K562 (cell line): ENCODE results near the gene HLCS. TPM values are rescaled to one million over a fixed set of nuclear protein-coding genes. Genes with fewer than 3 reads are reported as not detected.

Experiments
- ATAC-seq: fragments of 200-7000 bp; cut with Tn5 transposase; 3 replicates; pipeline ENCODE4 v1.9.1; 2020; ENCODE audit warnings: moderate library complexity
- BruUV-seq: library from RNA; stranded (reverse); fragments of 400-500 nt; replicated peaks from 2 replicates; lab custom pipeline; 2021; lab: Mats Ljungman, UMichigan
- CTCF ChIA-PET: fragments of 300-600 bp; formaldehyde crosslinking; extraction: SDS; loops from one replicate; lab custom pipeline; 2021; ENCODE audit warnings: low intra/inter-chr PET ratio; lab: Yijun Ruan, JAX
- POLR2A ChIA-PET: fragments of 300-600, 350-650 bp; sonication (Branson Sonifier 250); formaldehyde crosslinking; extraction: SDS; loops from one replicate; lab custom pipeline; 2021; ENCODE audit warnings: antibody characterized with exemption, inconsistent platforms; lab: Yijun Ruan, JAX
- DNase-seq, 4 experiments: peaks; one replicate each; pipeline versions ENCODE4 v3.0.0 to v3.0.0-alpha.2; 2011 to 2018; ENCODE audit warnings: low spot score in 3 of 4, mixed read lengths in 3 of 4; ENCODE audit errors: extremely low read depth in 1 of 4
- FAIRE-seq: peaks from 2 replicates; lab custom pipeline; 2011; peaks lifted over from hg19 to GRCh38; lab: Jason Lieb, UNC
- H2AFZ ChIP-seq: 2 replicates; pipeline ENCODE4 v1.6.0; 2011; ENCODE audit warnings: low read depth, low read length, control low read depth, inconsistent platforms
- H3K27ac ChIP-seq: fragments of 200-600 bp; 3 replicates; pipeline ENCODE4 v1.8.0; 2011; ENCODE audit warnings: low read depth, mild to moderate bottlenecking, control low read depth, inconsistent platforms, low read length, moderate library complexity, mixed read lengths; ENCODE audit errors: extremely low read depth
- H3K27me3 ChIP-seq, 2 experiments: fragments of 300-600 bp in 1 of 2; 2 replicates in 1 of 2; 3 replicates in 1 of 2; pipeline versions ENCODE4 v1.6.0 to v1.8.0; 2011; ENCODE audit warnings: inconsistent platforms in 2 of 2, low read length in 2 of 2, mild to moderate bottlenecking in 1 of 2, mixed read lengths in 1 of 2, moderate library complexity in 1 of 2; ENCODE audit not compliant: control insufficient read depth in 2 of 2, insufficient read depth in 2 of 2
- H3K36me3 ChIP-seq: fragments of 300-600 bp; 3 replicates; pipeline ENCODE4 v1.8.0; 2011; ENCODE audit warnings: mild to moderate bottlenecking, low read length, inconsistent platforms; ENCODE audit not compliant: control insufficient read depth, insufficient read depth
- H3K4me1 ChIP-seq, 2 experiments: fragments of 200-600 bp in 1 of 2; replicated peaks in 1 of 2; 2 replicates in 1 of 2; 3 replicates in 1 of 2; pipeline versions ENCODE4 v1.5.1 to v1.8.0; 2011; ENCODE audit warnings: inconsistent platforms in 2 of 2, low read length in 2 of 2, mild to moderate bottlenecking in 1 of 2, mixed read lengths in 1 of 2, moderate library complexity in 1 of 2; ENCODE audit not compliant: control insufficient read depth in 2 of 2, insufficient read depth in 2 of 2
- H3K4me2 ChIP-seq: 2 replicates; pipeline ENCODE4 v1.6.1; 2011; ENCODE audit warnings: low read length, control low read depth, inconsistent platforms, mixed read lengths; ENCODE audit not compliant: insufficient read depth
- H3K4me3 ChIP-seq: fragments of 200-600 bp; sonication (generic), shearing (Covaris generic); 2 replicates; pipeline ENCODE4 v1.5.1; 2016; ENCODE audit warnings: control low read depth, inconsistent platforms
- H3K79me2 ChIP-seq: fragments of 200-600 bp; 3 replicates; pipeline ENCODE4 v1.8.0; 2011; ENCODE audit warnings: low read length, inconsistent platforms; ENCODE audit not compliant: control insufficient read depth, insufficient read depth
- H3K9ac ChIP-seq, 2 experiments: 2 replicates each; pipeline versions ENCODE4 v1.6.0 to v1.6.1; 2011; ENCODE audit warnings: low read depth in 2 of 2, low read length in 2 of 2, control low read depth in 1 of 2, inconsistent platforms in 1 of 2, mild to moderate bottlenecking in 1 of 2, mixed read lengths in 1 of 2; ENCODE audit not compliant: insufficient read depth in 1 of 2
- H3K9me1 ChIP-seq: one replicate; pipeline ENCODE4 v1.6.0; 2011; ENCODE audit warnings: inconsistent platforms, mild to moderate bottlenecking, low read length, moderate library complexity; ENCODE audit not compliant: control insufficient read depth, insufficient read depth
- H3K9me3 ChIP-seq: replicated peaks from 2 replicates; pipeline ENCODE4 v1.5.1; 2011; ENCODE audit warnings: low read depth, low read length, inconsistent platforms; ENCODE audit not compliant: control insufficient read depth, insufficient read depth
- H4K20me1 ChIP-seq: replicated peaks from 2 replicates; pipeline ENCODE4 v1.6.1; 2011; ENCODE audit warnings: low read length, inconsistent platforms, mixed read lengths; ENCODE audit not compliant: control insufficient read depth, insufficient read depth
- CHD1 ChIP-seq: fragments of 200-600 bp; sonication (generic); IDR thresholded peaks from one replicate; pipeline ENCODE4 v1.6.1; 2012; ENCODE audit warnings: mild to moderate bottlenecking, moderate library complexity, low read length, inconsistent platforms
- FOXA3 ChIP-seq, 2 experiments: fragments of 450-650 bp in 1 of 2; sonication (generic) in 1 of 2; formaldehyde crosslinking; IDR thresholded peaks in 1 of 2; conservative IDR thresholded peaks in 1 of 2; 2 replicates each; pipeline versions ENCODE4 v1.4.0 to v1.8.0; 2020 to 2022; ENCODE audit warnings: mild to moderate bottlenecking in 2 of 2, missing genetic modification reagents in 1 of 2
- IRF2 ChIP-seq: sonication (generic); formaldehyde crosslinking; IDR thresholded peaks from 2 replicates; pipeline ENCODE4 v1.8.1; 2022; ENCODE audit warnings: mild to moderate bottlenecking, missing genetic modification reagents
- MEF2D ChIP-seq: conservative IDR thresholded peaks from 2 replicates; pipeline ENCODE4 v1.6.1; 2016; ENCODE audit warnings: low read depth, missing genetic modification characterization, missing compliant biosample characterization
- NFE2 ChIP-seq: IDR thresholded peaks from 2 replicates; pipeline ENCODE4 v1.6.1; 2014; ENCODE audit warnings: antibody characterized with exemption, low read depth
- TRIM28 ChIP-seq: fragments of 450-650 bp; IDR thresholded peaks from 2 replicates; pipeline ENCODE4 v1.6.1; 2017
- ZNF232 ChIP-seq: sonication (generic); formaldehyde crosslinking; IDR thresholded peaks from 2 replicates; pipeline ENCODE4 v1.8.0; 2022; ENCODE audit warnings: mild to moderate bottlenecking, missing genetic modification reagents
- ZNF280A ChIP-seq: fragments of 450-650 bp; IDR thresholded peaks from 2 replicates; pipeline ENCODE4 v1.6.1; 2018; ENCODE audit warnings: mild to moderate bottlenecking, low read depth; ENCODE audit not compliant: partially characterized antibody
- ZNF707 ChIP-seq: fragments of 250-450 bp; sonication (Bioruptor Pico); conservative IDR thresholded peaks from 2 replicates; pipeline ENCODE4 v1.8.0; 2022; ENCODE audit warnings: inconsistent platforms, mild to moderate bottlenecking, moderate library complexity
- ZSCAN29 ChIP-seq: fragments of 450-650 bp; IDR thresholded peaks from 2 replicates; pipeline ENCODE4 v1.6.1; 2017
- WGBS: fragments of 100-300 bp; shearing (Covaris generic); methylation state at CpG from one replicate; pipeline ENCODE4 v1.1.6; 2016; ENCODE audit warnings: low coverage, mixed read lengths; ENCODE audit not compliant: insufficient coverage; ENCODE audit errors: missing lambda C conversion rate; 5-methylcytosine and 5-hydroxymethylcytosine counted together
- in situ Hi-C: fragments of 300-500 bp; cut with MboI; formaldehyde crosslinking; loops from 4 replicates; pipeline ENCODE4 v1.15.0; 2018; ENCODE audit warnings: inconsistent platforms, mixed read lengths
- intact Hi-C: fragments of 100-400 bp; cut with micrococcal nuclease; formaldehyde crosslinking; loops from 2 replicates; pipeline ENCODE4 v1.14.2; 2022
- polyA plus RNA-seq, 8 experiments: library from polyadenylated mRNA; depleted of rRNA in 4 of 8; stranded (reverse) in 5 of 8; unstranded in 3 of 8; fragments of >200 nt; fragmentation: Nextera tagmentation in 2 of 8; fragmentation: Illumina TruSeq in 1 of 8; extraction: Ambion mirVana in 2 of 8; extraction: Trizol in 1 of 8; gene quantifications; 2 replicates each; pipeline versions ENCODE4 v1.2.1 to v1.2.3, GENCODE V29; 2011 to 2014; ENCODE audit warnings: inconsistent platforms in 1 of 8, missing spikeins in 1 of 8
- total RNA-seq, 7 experiments: library from RNA; depleted of rRNA in 6 of 7; stranded (reverse); fragments of >200 nt in 6 of 7; fragmentation: Illumina TruSeq in 2 of 7; extraction: Trizol in 2 of 7; gene quantifications; 2 replicates each; pipeline versions ENCODE4 v1.2.1 to v1.2.3, GENCODE V29; 2011 to 2021; ENCODE audit warnings: low replicate concordance in 1 of 7
- TF ChIP-seq, protein P1 (sequence below): sonication (generic); formaldehyde crosslinking; IDR thresholded peaks from 2 replicates; pipeline ENCODE4 v1.8.1; 2023; ENCODE audit warnings: mild to moderate bottlenecking, missing genetic modification reagents
- TF ChIP-seq, protein P2 (sequence below): IDR thresholded peaks from 3 replicates; pipeline ENCODE4 v1.6.1; 2011; ENCODE audit warnings: borderline replicate concordance, mild to moderate bottlenecking; ENCODE audit not compliant: insufficient read length, insufficient read depth
- TF ChIP-seq, protein P3 (sequence below), 2 experiments: fragments of 450-650 bp in 1 of 2; sonication (generic) in 1 of 2; formaldehyde crosslinking; conservative IDR thresholded peaks; 2 replicates each; pipeline versions ENCODE4 v1.4.0 to v1.8.1; 2020 to 2022; ENCODE audit warnings: mild to moderate bottlenecking in 1 of 2, missing genetic modification reagents in 1 of 2

Gene HLCS
- total and polyA plus RNA-seq, 9 of the 15 experiments (the other 6 are each of a cell fraction or from before 2014, with no cell fraction given), result 3.0 to 21.5 (median 17.1) TPM

GRCh38 chr21:36883532-36884486 is 82.7 kb downstream of the HLCS start:
- DNase-seq (no peak), ATAC-seq (no peak), FAIRE-seq (no peak)
- BruUV-seq, result TSS peak; percentile 15
- ChIA-PET POLR2A (interaction anchor here (0.7 to 1.4 kb wide), 2 partner anchors 20 to 32 kb away, joined by 3 read pairs; no protein-coding TSS in a partner anchor), CTCF (no interaction called here)
- peaks cover 0 to 4% of the 10 kb centered on the region in 2 experiments; a peak in 2 of 5 replicates for H3K4me1 ChIP-seq
- 64% methylated on average over 14 of the region's 14 CpGs for WGBS
- no peak overlapping the region for H3K4me2 ChIP-seq
- TF ChIP-seq IRF2 (CRISPR knock-in tag), result no peak
- TF ChIP-seq TRIM28, result peak; percentile 82
- peak; percentile 60 to 73 for TF ChIP-seq FOXA3 (CRISPR knock-in tag; conservative IDR thresholded peaks at IDR 0.05 in 1 of 2, IDR thresholded peaks at IDR 0.05 in 1 of 2)
- TF ChIP-seq NFE2, result peak; percentile 43
- TF ChIP-seq CHD1, result no peak
- TF ChIP-seq, protein P1, sequence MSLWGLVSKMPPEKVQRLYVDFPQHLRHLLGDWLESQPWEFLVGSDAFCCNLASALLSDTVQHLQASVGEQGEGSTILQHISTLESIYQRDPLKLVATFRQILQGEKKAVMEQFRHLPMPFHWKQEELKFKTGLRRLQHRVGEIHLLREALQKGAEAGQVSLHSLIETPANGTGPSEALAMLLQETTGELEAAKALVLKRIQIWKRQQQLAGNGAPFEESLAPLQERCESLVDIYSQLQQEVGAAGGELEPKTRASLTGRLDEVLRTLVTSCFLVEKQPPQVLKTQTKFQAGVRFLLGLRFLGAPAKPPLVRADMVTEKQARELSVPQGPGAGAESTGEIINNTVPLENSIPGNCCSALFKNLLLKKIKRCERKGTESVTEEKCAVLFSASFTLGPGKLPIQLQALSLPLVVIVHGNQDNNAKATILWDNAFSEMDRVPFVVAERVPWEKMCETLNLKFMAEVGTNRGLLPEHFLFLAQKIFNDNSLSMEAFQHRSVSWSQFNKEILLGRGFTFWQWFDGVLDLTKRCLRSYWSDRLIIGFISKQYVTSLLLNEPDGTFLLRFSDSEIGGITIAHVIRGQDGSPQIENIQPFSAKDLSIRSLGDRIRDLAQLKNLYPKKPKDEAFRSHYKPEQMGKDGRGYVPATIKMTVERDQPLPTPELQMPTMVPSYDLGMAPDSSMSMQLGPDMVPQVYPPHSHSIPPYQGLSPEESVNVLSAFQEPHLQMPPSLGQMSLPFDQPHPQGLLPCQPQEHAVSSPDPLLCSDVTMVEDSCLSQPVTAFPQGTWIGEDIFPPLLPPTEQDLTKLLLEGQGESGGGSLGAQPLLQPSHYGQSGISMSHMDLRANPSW (CRISPR knock-in tag), result no peak
- TF ChIP-seq, protein P2, sequence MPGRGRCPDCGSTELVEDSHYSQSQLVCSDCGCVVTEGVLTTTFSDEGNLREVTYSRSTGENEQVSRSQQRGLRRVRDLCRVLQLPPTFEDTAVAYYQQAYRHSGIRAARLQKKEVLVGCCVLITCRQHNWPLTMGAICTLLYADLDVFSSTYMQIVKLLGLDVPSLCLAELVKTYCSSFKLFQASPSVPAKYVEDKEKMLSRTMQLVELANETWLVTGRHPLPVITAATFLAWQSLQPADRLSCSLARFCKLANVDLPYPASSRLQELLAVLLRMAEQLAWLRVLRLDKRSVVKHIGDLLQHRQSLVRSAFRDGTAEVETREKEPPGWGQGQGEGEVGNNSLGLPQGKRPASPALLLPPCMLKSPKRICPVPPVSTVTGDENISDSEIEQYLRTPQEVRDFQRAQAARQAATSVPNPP, result no peak
- peak; percentile 39 for TF ChIP-seq ZNF280A
- TF ChIP-seq ZSCAN29, result no peak
- TF ChIP-seq ZNF707 (CRISPR knock-in tag), result 0 out of 2 replicates have a peak, but pooled peaks have one; percentile 66
- TF ChIP-seq ZNF232 (CRISPR knock-in tag), result no peak
- TF ChIP-seq MEF2D, result no peak
- TF ChIP-seq, protein P3, sequence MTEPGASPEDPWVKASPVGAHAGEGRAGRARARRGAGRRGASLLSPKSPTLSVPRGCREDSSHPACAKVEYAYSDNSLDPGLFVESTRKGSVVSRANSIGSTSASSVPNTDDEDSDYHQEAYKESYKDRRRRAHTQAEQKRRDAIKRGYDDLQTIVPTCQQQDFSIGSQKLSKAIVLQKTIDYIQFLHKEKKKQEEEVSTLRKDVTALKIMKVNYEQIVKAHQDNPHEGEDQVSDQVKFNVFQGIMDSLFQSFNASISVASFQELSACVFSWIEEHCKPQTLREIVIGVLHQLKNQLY (CRISPR knock-in tag; conservative IDR thresholded peaks at IDR 0.05), result no peak
- in situ Hi-C loops (no loop called here), intact Hi-C loops (no loop called here)
- H2AFZ ChIP-seq, result no peak overlapping the region
- H3K79me2 ChIP-seq, result no peaks in the 10 kb centered on the region
- H3K36me3 ChIP-seq, result no peaks in the 10 kb centered on the region; the same call in 2 of the 3 replicates
- H3K27ac ChIP-seq, result no peak overlapping the region
- H3K9ac ChIP-seq, result no peak overlapping the region
- H3K4me3 ChIP-seq, result no peak overlapping the region
- H4K20me1 ChIP-seq, result no peaks in the 10 kb centered on the region
- peaks cover 2% of the 10 kb centered on the region for H3K9me1 ChIP-seq
- H3K9me3 ChIP-seq, result peaks cover 8% of the 10 kb centered on the region
- no peaks in the 10 kb centered on the region for H3K27me3 ChIP-seq
